NCI-H524 (cell line): Measurements from ENCODE around the gene TBC1D14.
"Not testable (repeated sequence)": the region's sequence is repeated elsewhere in the genome, so short reads cannot be mapped to it uniquely, and the experiment has no call there.

Experiments used
- DNase-seq, 2 experiments: peaks; one replicate each; lab custom pipeline; 2025; lab: John Stamatoyannopoulos, UW

TBC1D14 gene

GRCh38 chr4:7062816-7063215 lies 153.2 kb downstream of the TBC1D14 start:
- no peak for DNase-seq

- DNase-seq: peak in 1 of 2 experiments; percentile 25
These were observed 153.7 kb downstream of the TBC1D14 start for GRCh38 chr4:7063362-7063761.

- no peak for DNase-seq
These were observed 156.4 kb downstream of the TBC1D14 start for GRCh38 chr4:7066006-7066405.

GRCh38 chr4:7066493-7066892 lies 156.9 kb downstream of the TBC1D14 start:
- DNase-seq: no peak

- no peak for DNase-seq
These were observed 157.5 kb downstream of the TBC1D14 start for GRCh38 chr4:7067126-7067451.

GRCh38 chr4:7067452-7068278 lies 158.0 kb downstream of the TBC1D14 start, which contains the start of gene GRPEL1:
TSS of gene GRPEL1 (minus strand) at chr4:7068064. CDS start at chr4:7068032, 32 bp downstream.
- peak; percentile 98 to 100 for DNase-seq

GRCh38 chr4:7068279-7068842 lies 158.7 kb downstream of the TBC1D14 start:
- DNase-seq: no peak

- DNase-seq: peak in 1 of 2 experiments; percentile 38
These were observed 159.3 kb downstream of the TBC1D14 start for GRCh38 chr4:7068883-7069282.

- DNase-seq: peak; percentile 75 to 90
These were observed 161.3 kb downstream of the TBC1D14 start for GRCh38 chr4:7070729-7071511.

- DNase-seq: no peak
These were observed 163.4 kb downstream of the TBC1D14 start for GRCh38 chr4:7073059-7073458.

GRCh38 chr4:7073526-7074390 lies 164.1 kb downstream of the TBC1D14 start:
- peak; percentile 39 to 89 for DNase-seq

- peak in 1 of 2 experiments; percentile 16 for DNase-seq
These were observed 164.8 kb downstream of the TBC1D14 start for GRCh38 chr4:7074426-7074825.

- DNase-seq: no peak
These were observed 166.5 kb downstream of the TBC1D14 start for GRCh38 chr4:7075962-7076695.

GRCh38 chr4:7076696-7077082 lies 167.1 kb downstream of the TBC1D14 start:
- DNase-seq: no peak

GRCh38 chr4:7077371-7077770 lies 167.7 kb downstream of the TBC1D14 start:
- no peak for DNase-seq

- no peak for DNase-seq
These were observed 168.4 kb downstream of the TBC1D14 start for GRCh38 chr4:7078025-7078424.

GRCh38 chr4:7079483-7079882 lies 169.9 kb downstream of the TBC1D14 start:
- DNase-seq: not testable (repeated sequence)

GRCh38 chr4:7079909-7080308 lies 170.3 kb downstream of the TBC1D14 start:
- not testable (repeated sequence) for DNase-seq
